Right lobe of liver (tissue), 6 donors: Measurements from ENCODE around the gene IMPDH2. TPM values are rescaled to one million over a fixed set of nuclear protein-coding genes. Genes with fewer than 3 reads are reported as not detected.
A peak's percentile ranks its signal among the peaks of the same experiment; 100 is the strongest.

ENCODE experiments used
- ATAC-seq, 4 donors: fragments of 200-7000 bp; cut with Tn5 transposase; one replicate each; pipeline ENCODE4 v1.9.1; 2020; ENCODE audit warnings: mild to moderate bottlenecking in 4 of 4, moderate library complexity in 4 of 4
- DNase-seq, 3 donors: peaks; one replicate each; pipeline ENCODE4 v3.0.0-alpha.2; 2020
- H3K27ac ChIP-seq, 3 donors: fragments of 200-600 bp; one replicate each; pipeline ENCODE4 v1.8.0; 2022
- H3K27me3 ChIP-seq, 2 donors: fragments of 200-600 bp; one replicate each; pipeline ENCODE4 v1.8.0; 2022
- H3K36me3 ChIP-seq, 4 donors: fragments of 200-600 bp; sonication (generic) in 1 of 4; one replicate each; pipeline versions ENCODE4 v1.5.1 to v1.8.0; 2017 to 2022; ENCODE audit warnings: control low read depth in 1 of 4
- H3K4me1 ChIP-seq, 4 donors: fragments of 200-600 bp; sonication (generic) in 1 of 4; one replicate each; pipeline versions ENCODE4 v1.5.1 to v1.8.0; 2017 to 2022; ENCODE audit warnings: control low read depth in 1 of 4
- H3K4me3 ChIP-seq, 3 donors: fragments of 200-600 bp; one replicate each; pipeline ENCODE4 v1.8.0; 2022
- H3K9me3 ChIP-seq, 4 donors: fragments of 200-600 bp; sonication (generic) in 1 of 4; one replicate each; pipeline versions ENCODE4 v1.5.1 to v1.8.0; 2017 to 2022; ENCODE audit warnings: control low read depth in 1 of 4
- CTCF ChIP-seq, 4 donors: fragments of 200-600 bp in 3 of 4; fragments of 450-650 bp in 1 of 4; IDR thresholded peaks; one replicate each; pipeline versions ENCODE4 v1.5.1 to v1.8.0; 2016 to 2022; ENCODE audit warnings: antibody characterized with exemption in 4 of 4, mild to moderate bottlenecking in 2 of 4
- POLR2A ChIP-seq: fragments of 450-650 bp; IDR thresholded peaks from one replicate; pipeline ENCODE4 v1.6.1; 2017; ENCODE audit warnings: antibody characterized with exemption, mild to moderate bottlenecking
- WGBS: methylation state at CpG from one replicate; pipeline ENCODE4 v1.1.6; 2018; ENCODE audit warnings: low coverage, low lambda C conversion rate; ENCODE audit not compliant: insufficient coverage; ENCODE audit errors: missing lambda C conversion rate; 5-methylcytosine and 5-hydroxymethylcytosine counted together
- intact Hi-C, 2 donors: fragments of 100-400 bp; cut with DNase I; formaldehyde crosslinking; loops; one replicate each; pipeline versions ENCODE4 v1.11.2 to v1.14.1; 2022
- total RNA-seq, 6 experiments: library from RNA; depleted of rRNA in 2 of 6; stranded (reverse); fragments of >200 nt in 2 of 6; fragmentation: NEBNext Ultra II Directional in 3 of 6; extraction: Animal tissue kit (Norgen Biotek cat#: 25700) in 3 of 6; gene quantifications; one replicate each; pipeline versions ENCODE4 v1.1.0 to v1.2.4, GENCODE V29; 2016 to 2023
- donor health status: DM: no; HTN: yes; CAD: no.
- donor health status: DM: no; HTN: no; CAD: no.
- donor health status: DM: no; HTN: no; CAD: no.
- donor health status: DM: no; HTN: yes; CAD: no.
- donor health status: DM: no; HTN: yes; CAD: no.

Gene IMPDH2
- total RNA-seq, 6 experiments from 2014 or later = 32.0 to 57.3 (median 39.0) TPM

- no peak overlapping the region for H3K4me3 ChIP-seq
- DNase-seq (no peak), ATAC-seq (no peak)
- no peak for TF ChIP-seq POLR2A
- no peak for TF ChIP-seq CTCF (IDR thresholded peaks at IDR 0.05)
- H3K9me3 ChIP-seq = no peaks in the 10 kb centered on the region
- peaks cover 0 to 27% (median 13%) of the 10 kb centered on the region in 4 donors for H3K4me1 ChIP-seq
- no peak overlapping the region for H3K27ac ChIP-seq
- peaks cover 0 to 32% (median 14%) of the 10 kb centered on the region in 4 donors for H3K36me3 ChIP-seq
- H3K27me3 ChIP-seq = no peaks in the 10 kb centered on the region
- WGBS = 85% methylated on average over 2 of the region's 5 CpGs
- intact Hi-C loops = no loop called here
These were observed 4.7 kb downstream of the IMPDH2 start for GRCh38 chr3:49024449-49024848.

- H3K36me3 ChIP-seq = peaks cover 0 to 32% (median 14%) of the 10 kb centered on the region in 4 donors
- no peaks in the 10 kb centered on the region for H3K27me3 ChIP-seq
- no peaks in the 10 kb centered on the region for H3K9me3 ChIP-seq
- no peak for ATAC-seq
- 100% methylated on average over 1 of the region's 4 CpGs for WGBS
- no peak for TF ChIP-seq CTCF (IDR thresholded peaks at IDR 0.05)
- no peak for TF ChIP-seq POLR2A
- DNase-seq = no peak
- no peak overlapping the region for H3K4me3 ChIP-seq
- H3K4me1 ChIP-seq = peaks cover 0 to 33% (median 14%) of the 10 kb centered on the region in 4 donors
- no peak overlapping the region for H3K27ac ChIP-seq
- intact Hi-C loops = no loop called here
These were observed 5.4 kb downstream of the IMPDH2 start for GRCh38 chr3:49023775-49024174.

GRCh38 chr3:49022688-49023171, 6.5 kb downstream of the IMPDH2 start:
- intact Hi-C loops = no loop called here
- Histone ChIP-seq H3K27ac (peak overlapping the region; percentile 88 to 100 (median 99)), H3K36me3 (peaks cover 0 to 32% (median 14%) of the 10 kb centered on the region in 4 donors), H3K4me1 (peaks cover 0 to 26% (median 11%) of the 10 kb centered on the region in 4 donors), H3K4me3 (peak overlapping the region; percentile 92 to 99 (median 97)), H3K9me3 (no peaks in the 10 kb centered on the region), H3K27me3 (no peaks in the 10 kb centered on the region)
- peak in 2 of 3 donors; percentile 48 to 58 for DNase-seq
- ATAC-seq = no peak
- TF ChIP-seq CTCF (IDR thresholded peaks at IDR 0.05) = no peak
- TF ChIP-seq POLR2A = no peak
- 0% methylated on average over 3 of the region's 12 CpGs for WGBS

GRCh38 chr3:49021813-49022687, 7.1 kb downstream of the IMPDH2 start, which contains the start of gene NDUFAF3:
NDUFAF3 (plus strand) TSS chr3:49022121; CDS start chr3:49022145, 24 bp downstream.
- H3K27me3 ChIP-seq = no peaks in the 10 kb centered on the region
- peak within 1 kb of the TSS; percentile 92 to 99 (median 97) for H3K4me3 ChIP-seq
- DNase-seq (peak; percentile 92 to 95 (median 94)), ATAC-seq (peak; percentile 74 to 87 (median 82))
- peak within 1 kb of the TSS; percentile 88 to 100 (median 99) for H3K27ac ChIP-seq
- WGBS = under 1% methylated on average over 34 of the region's 83 CpGs
- no peaks in the 10 kb centered on the region for H3K9me3 ChIP-seq
- peaks cover 0 to 32% (median 14%) of the 10 kb centered on the region in 4 donors for H3K36me3 ChIP-seq
- intact Hi-C loops = no loop called here
- H3K4me1 ChIP-seq = peaks cover 0 to 31% (median 11%) of the 10 kb centered on the region in 4 donors
- TF ChIP-seq POLR2A = peak; percentile 71
- TF ChIP-seq CTCF (IDR thresholded peaks at IDR 0.05) = peak; percentile 98 to 100 (median 99)
